Fibroblast of skin of left biceps (primary cell): ENCODE results near the gene COG6.

ENCODE experiments used
- DNase-seq, 2 experiments: peaks; one replicate each; pipeline ENCODE4 v3.0.0-alpha.2; 2013; ENCODE audit warnings: low read depth in 2 of 2

The COG6 gene

GRCh38 chr13:39655569-39656324 is at the start of gene COG6:
Gene COG6, plus strand, starts transcription at chr13:39655662. Its CDS starts 65 bp downstream, at chr13:39655727.
- DNase-seq: peak; percentile 44 to 49

DNA sequence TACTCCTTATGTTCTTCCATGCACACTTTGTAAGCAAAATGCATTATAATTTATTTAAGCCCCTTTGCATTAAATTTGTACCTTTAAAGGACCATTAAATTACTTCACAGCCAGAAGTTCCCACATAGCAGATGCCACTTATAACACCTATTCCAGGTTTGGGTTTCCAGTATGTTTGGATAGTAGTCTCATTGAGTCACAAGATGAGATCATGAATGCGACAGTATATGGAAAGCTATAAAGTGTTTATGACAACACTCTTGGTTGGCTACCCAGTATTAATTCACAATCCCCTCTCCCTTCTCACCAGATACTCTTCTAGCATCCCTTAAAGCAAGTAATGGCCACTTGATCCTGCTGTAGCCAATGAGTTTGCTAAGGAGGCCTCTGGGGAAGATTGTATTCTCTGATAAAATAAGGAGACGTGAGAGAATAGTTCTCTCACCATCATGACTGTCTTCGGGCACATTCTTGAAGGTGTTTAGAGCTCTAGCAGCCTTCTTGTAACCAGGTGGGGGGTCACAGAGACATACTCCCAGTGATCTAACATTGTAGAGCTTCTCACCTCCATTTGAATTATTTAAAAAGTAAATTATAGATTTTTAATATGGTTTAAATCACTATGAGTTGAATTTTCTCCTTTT is 49.7 kb upstream of the COG6 start:
- DNase-seq: no peak

GRCh38 chr13:39607876-39608275 is 47.6 kb upstream of the COG6 start:
- DNase-seq: no peak

GRCh38 chr13:39612023-39612637 is 43.3 kb upstream of the COG6 start:
- DNase-seq: peak in 1 of 2 experiments; percentile 31

- DNase-seq: peak in 1 of 2 experiments; percentile 32
These were observed 39.3 kb upstream of the COG6 start for GRCh38 chr13:39616087-39616694.

DNA sequence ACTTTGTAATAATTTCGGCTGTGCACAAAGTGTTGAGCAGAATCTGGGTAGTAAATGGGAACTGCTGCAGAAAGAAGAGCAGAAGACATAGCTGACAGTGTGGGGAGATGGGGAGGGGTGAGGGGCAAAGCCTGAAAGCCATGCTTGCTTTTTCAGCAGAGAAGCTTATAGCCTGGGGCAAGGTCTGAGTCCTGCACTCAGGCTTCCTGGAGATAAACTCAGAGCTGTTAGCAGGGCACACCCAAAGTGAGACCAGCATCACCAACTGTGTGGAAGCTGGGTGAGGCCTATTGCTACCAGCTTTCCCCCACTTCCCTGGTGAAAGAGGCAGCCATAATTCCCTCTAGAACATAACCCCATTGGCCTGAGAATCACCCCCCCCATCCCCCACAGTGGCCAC is 36.9 kb upstream of the COG6 start:
- no peak for DNase-seq

DNA sequence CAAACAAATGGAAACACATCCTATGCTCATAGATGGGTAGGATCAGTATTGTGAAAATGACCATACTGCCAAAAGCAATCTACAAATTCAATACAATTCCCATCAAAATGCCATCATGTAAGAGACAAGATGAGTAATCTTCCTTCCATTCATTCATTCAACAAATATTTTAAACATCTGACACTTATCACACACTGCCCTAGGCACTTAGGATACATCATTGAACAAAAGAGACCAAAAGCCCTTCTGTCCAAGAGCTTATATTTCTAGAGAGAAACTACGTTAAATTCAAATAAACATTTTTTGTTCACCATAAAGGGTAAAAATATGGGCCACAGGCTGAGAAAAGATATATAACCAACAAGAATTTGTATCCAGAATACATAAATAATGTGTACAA is 32.0 kb upstream of the COG6 start:
- no peak for DNase-seq

DNA sequence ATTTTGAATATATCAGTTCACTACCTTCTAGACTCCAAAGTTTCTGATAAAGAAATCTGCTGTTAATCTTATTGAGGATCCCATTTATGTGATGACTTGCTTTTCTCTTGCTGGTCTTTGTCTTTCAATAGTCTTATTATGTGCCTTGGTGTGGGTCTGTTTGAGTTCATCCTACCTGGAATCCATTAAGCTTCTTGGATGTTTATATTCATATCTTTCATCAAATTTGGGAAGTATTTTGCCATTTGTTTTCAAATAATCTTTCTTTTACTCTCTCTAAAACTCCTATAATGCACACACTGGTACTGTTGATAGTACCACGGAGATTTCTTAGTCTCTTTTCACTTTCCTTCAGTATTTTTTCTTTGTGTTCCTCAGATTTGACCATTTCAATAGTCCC is 24.2 kb upstream of the COG6 start:
- DNase-seq: no peak

- DNase-seq: no peak
These were observed 22.5 kb upstream of the COG6 start for GRCh38 chr13:39632994-39633393.

DNA sequence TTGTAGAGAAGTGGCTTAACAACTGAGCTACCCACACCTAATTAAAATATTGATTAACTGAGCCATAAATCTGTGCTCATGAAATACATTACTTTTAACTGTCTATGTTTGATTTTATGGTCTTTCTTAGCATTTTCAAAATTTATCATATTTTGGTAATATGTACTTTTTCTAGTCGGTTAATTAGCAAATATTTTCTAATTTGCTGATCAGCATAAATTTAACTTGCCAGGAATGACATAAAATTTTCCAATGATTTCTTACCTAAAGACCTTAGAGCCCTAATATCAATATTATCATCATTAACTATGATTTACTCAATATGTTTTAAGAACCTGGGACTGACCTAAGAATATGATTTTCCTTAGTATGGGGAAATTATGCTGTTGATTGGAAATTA is 19.9 kb upstream of the COG6 start:
- no peak for DNase-seq

- no peak for DNase-seq
These were observed 17.6 kb upstream of the COG6 start for GRCh38 chr13:39637890-39638289.

DNA sequence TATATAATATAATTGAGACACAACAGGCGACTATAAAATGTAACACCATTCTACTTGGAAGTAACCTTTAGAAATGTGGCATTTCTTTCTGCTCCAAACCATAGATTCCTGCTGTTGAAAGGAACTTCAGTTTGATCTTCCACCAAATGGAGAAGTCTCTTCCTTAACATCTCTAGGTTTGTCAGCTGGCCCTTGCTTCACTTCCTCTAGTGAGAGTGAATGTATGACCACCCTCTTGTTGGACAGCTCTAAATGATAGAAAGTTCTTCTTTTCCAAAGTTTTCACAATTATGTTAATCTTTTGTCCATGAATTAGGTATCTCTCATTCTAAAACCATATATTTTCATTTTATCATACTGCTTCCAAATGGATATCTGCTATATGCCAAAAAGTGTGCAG is 13.8 kb upstream of the COG6 start:
- DNase-seq: no peak

GRCh38 chr13:39646122-39646521 is 9.3 kb upstream of the COG6 start:
- DNase-seq: no peak

DNA sequence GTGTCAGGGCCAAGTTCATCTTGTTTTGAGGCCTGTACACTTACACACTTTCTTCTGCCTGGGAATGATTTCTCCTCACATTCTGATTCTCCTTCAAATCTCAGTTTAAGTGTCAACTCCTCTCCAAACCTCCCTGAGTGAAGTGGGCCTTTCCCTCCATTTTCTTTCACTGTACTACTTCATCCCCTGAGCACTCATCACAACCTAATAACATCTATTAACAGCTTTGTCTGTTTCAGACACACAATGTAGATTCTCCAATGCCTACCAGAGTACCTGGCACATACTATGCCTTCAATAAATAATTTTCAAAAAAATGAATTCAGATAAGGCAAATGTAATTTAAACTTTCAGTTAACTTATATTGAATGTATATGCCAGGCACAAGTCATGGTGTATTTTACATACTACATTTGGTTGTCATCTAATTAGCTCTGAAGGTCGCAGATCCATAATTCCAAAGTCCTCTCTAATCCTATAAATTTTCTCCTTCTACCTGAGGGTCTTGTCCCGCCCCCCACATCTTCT is 357 bp upstream of the COG6 start:
- DNase-seq: no peak

DNA sequence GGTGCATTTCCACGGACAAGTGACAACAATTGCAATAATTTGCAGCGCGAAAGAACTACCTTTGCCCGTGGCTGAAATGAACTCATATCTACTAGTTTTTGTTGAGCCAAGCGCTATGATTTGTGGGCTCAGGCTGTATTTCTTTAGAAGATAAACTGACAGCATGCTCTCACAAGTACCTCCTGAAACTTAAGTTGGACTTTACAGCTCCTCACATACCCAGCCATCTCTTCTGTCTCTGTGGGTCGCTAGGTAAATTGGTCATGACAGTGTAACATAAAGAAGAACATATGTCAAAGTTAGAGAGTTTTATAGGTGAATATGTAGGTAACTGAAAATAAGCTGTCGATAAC is 839 bp downstream of the COG6 start:
- DNase-seq: no peak

GRCh38 chr13:39663508-39663907 is 8.0 kb downstream of the COG6 start:
- DNase-seq: no peak

GRCh38 chr13:39663958-39664357 is 8.5 kb downstream of the COG6 start:
- no peak for DNase-seq

- DNase-seq: no peak
These were observed 10.3 kb downstream of the COG6 start for GRCh38 chr13:39665763-39666162.

DNA sequence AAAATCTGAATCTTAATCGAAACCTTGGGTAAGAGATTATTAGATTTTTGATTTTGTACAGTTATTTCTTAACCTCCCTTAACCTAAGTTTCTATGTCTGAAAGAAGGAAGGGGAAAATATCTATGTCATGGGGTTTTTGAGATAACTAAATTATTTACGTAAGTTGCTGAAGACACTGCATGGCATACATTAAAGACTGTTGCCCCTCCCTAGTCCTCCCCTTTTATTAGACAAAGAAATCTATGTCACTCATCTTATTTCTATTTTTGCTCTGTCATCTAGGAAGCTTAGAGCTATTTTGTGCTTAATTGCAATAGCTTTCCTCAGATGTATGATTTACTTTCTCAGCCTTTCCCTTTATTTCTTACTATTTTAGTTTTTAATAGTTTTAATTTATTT is 15.0 kb downstream of the COG6 start:
- DNase-seq: no peak

- DNase-seq: no peak
These were observed 17.1 kb downstream of the COG6 start for GRCh38 chr13:39672378-39673132.

DNA sequence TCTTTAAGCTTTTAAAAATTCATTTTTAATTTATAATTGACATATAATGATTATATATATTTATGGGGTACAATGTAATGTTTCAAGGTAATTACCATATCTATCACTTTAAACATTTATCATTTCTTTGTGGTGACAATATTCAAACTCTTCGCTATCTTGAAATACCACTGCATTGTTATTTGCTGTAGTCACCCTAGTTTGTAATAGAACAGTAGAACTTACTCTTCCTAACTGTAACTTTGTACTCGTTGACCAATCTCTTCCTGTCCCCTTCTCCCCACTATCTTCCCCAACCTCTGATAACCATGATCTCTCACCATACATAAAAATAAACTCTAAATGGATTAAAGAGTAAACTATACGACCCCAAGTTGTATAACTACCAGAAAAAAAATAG is 20.4 kb downstream of the COG6 start:
- DNase-seq: no peak
